Endothelial cell of umbilical vein (primary cell): ENCODE data around the gene SLC35B2. TPM values are rescaled to one million over a fixed set of nuclear protein-coding genes. Genes with fewer than 3 reads are reported as not detected.

ENCODE experiments used
- BruUV-seq: library from RNA; stranded (reverse); fragments of 400-500 nt; replicated peaks from 2 replicates; lab custom pipeline; 2021; lab: Mats Ljungman, UMichigan
- CTCF ChIA-PET: fragments of 300-600, 350-600 bp; sonication (Branson Sonifier 250); formaldehyde crosslinking; loops from one replicate; lab custom pipeline; 2021; ENCODE audit warnings: antibody characterized with exemption, inconsistent platforms; lab: Charles Lee
- POLR2A ChIA-PET: fragments of 300-600, 350-600 bp; sonication (Branson Sonifier 250); formaldehyde crosslinking; loops from one replicate; lab custom pipeline; 2021; ENCODE audit warnings: antibody characterized with exemption, inconsistent platforms; lab: Charles Lee
- DNase-seq: peaks from one replicate; pipeline ENCODE4 v3.0.0-alpha.2; 2011; ENCODE audit warnings: low read depth, low spot score
- FAIRE-seq: peaks from 2 replicates; lab custom pipeline; 2011; peaks lifted over from hg19 to GRCh38; lab: Jason Lieb, UNC
- H2AFZ ChIP-seq: 2 replicates; pipeline ENCODE4 v1.6.0; 2012; ENCODE audit warnings: low read depth, low read length, control low read depth, inconsistent platforms
- H3K27ac ChIP-seq: 2 replicates; pipeline ENCODE4 v1.5.1; 2011; ENCODE audit warnings: low read depth, mild to moderate bottlenecking, control low read depth, low read length, moderate library complexity; ENCODE audit not compliant: insufficient read depth
- H3K27me3 ChIP-seq, 2 experiments: 2 replicates each; pipeline versions ENCODE4 v1.6.0 to v1.6.1; 2011; ENCODE audit warnings: low read length in 2 of 2, mixed read lengths in 1 of 2; ENCODE audit not compliant: control insufficient read depth in 2 of 2, insufficient read depth in 2 of 2
- H3K36me3 ChIP-seq, 2 experiments: 2 replicates in 1 of 2; 3 replicates in 1 of 2; pipeline ENCODE4 v1.5.1; 2011; ENCODE audit warnings: low read length in 2 of 2, mild to moderate bottlenecking in 1 of 2, moderate library complexity in 1 of 2; ENCODE audit not compliant: control insufficient read depth in 2 of 2, insufficient read depth in 2 of 2; ENCODE audit errors: extremely low read depth in 1 of 2
- H3K4me1 ChIP-seq: 3 replicates; pipeline ENCODE4 v1.5.1; 2011; ENCODE audit warnings: mild to moderate bottlenecking, low read length; ENCODE audit not compliant: control insufficient read depth, insufficient read depth; ENCODE audit errors: extremely low read depth
- H3K4me2 ChIP-seq: 2 replicates; pipeline ENCODE4 v1.6.1; 2011; ENCODE audit warnings: low read length, control low read depth, mixed read lengths; ENCODE audit not compliant: insufficient read depth
- H3K4me3 ChIP-seq, 3 experiments: fragments of 200-600 bp in 1 of 3; sonication (generic), shearing (Covaris generic) in 1 of 3; replicated peaks in 1 of 3; 2 replicates each; pipeline ENCODE4 v1.5.1; 2011 to 2016; ENCODE audit warnings: control low read depth in 3 of 3, low read length in 3 of 3, mild to moderate bottlenecking in 2 of 3, inconsistent platforms in 1 of 3, low read depth in 1 of 3, moderate library complexity in 1 of 3; ENCODE audit not compliant: insufficient read depth in 1 of 3
- H3K79me2 ChIP-seq: 2 replicates; pipeline ENCODE4 v1.6.0; 2012; ENCODE audit warnings: low read length, inconsistent platforms; ENCODE audit not compliant: control insufficient read depth, insufficient read depth
- H3K9ac ChIP-seq: replicated peaks from 2 replicates; pipeline ENCODE3; 2011; ENCODE audit warnings: low read length, control low read depth; ENCODE audit not compliant: insufficient read depth; ENCODE audit errors: extremely low read depth
- H3K9me1 ChIP-seq: replicated peaks from 3 replicates; pipeline ENCODE4 v1.6.0; 2011; ENCODE audit warnings: mild to moderate bottlenecking, low read length; ENCODE audit not compliant: control insufficient read depth, insufficient read depth; ENCODE audit errors: extremely low read depth
- H3K9me3 ChIP-seq: replicated peaks from 2 replicates; pipeline ENCODE4 v1.5.1; 2012; ENCODE audit warnings: low read length, inconsistent platforms; ENCODE audit not compliant: control insufficient read depth, insufficient read depth
- H4K20me1 ChIP-seq: replicated peaks from 2 replicates; pipeline ENCODE3; 2011; ENCODE audit warnings: mild to moderate bottlenecking, low read length; ENCODE audit not compliant: control insufficient read depth, insufficient read depth; ENCODE audit errors: extremely low read depth
- EZH2 ChIP-seq: IDR thresholded peaks from 2 replicates; pipeline ENCODE4 v1.6.1; 2012; ENCODE audit warnings: borderline replicate concordance, low read depth, mild to moderate bottlenecking, moderate library complexity, low read length, inconsistent platforms; ENCODE audit not compliant: severe bottlenecking
- FOS ChIP-seq: IDR thresholded peaks from 2 replicates; pipeline ENCODE4 v1.6.1; 2011; ENCODE audit warnings: mild to moderate bottlenecking, low read length, moderate library complexity, borderline replicate concordance; ENCODE audit not compliant: insufficient read depth
- GATA2 ChIP-seq: IDR thresholded peaks from 2 replicates; pipeline ENCODE4 v1.7.0; 2011; ENCODE audit warnings: low read depth, mild to moderate bottlenecking, moderate library complexity, mixed read lengths, low read length; ENCODE audit not compliant: insufficient read length, insufficient read depth
- MAX ChIP-seq: IDR thresholded peaks from 2 replicates; pipeline ENCODE4 v1.6.1; 2011; ENCODE audit not compliant: insufficient read depth, insufficient read length
- dilution Hi-C: fragments of 300-500 bp; cut with MboI; formaldehyde crosslinking; loops from one replicate; pipeline ENCODE4 v1.15.0; 2019; ENCODE audit warnings: low sequenced_read_pairs; ENCODE audit not compliant: extremely low pct_ligation_motif_present
- intact Hi-C: fragments of 100-400 bp; cut with micrococcal nuclease; formaldehyde crosslinking; loops from one replicate; pipeline ENCODE4 v1.10.0; 2022
- polyA plus RNA-seq, 4 experiments: library from polyadenylated mRNA; depleted of rRNA in 3 of 4; stranded (reverse) in 3 of 4; unstranded in 1 of 4; fragments of >200 nt; gene quantifications; 2 replicates each; pipeline versions ENCODE4 v1.2.1 to v1.2.3, GENCODE V29; 2011 to 2012; ENCODE audit warnings: missing spikeins in 1 of 4
- total RNA-seq: library from RNA; stranded (reverse); gene quantifications from 2 replicates; pipeline ENCODE4 v1.2.3, GENCODE V29; 2021
- TF ChIP-seq, protein P1 (sequence below), 2 donors: IDR thresholded peaks; 1 replicate in 1 of 2; 2 replicates in 1 of 2; pipeline ENCODE4 v1.5.1; 2011; ENCODE audit warnings: low read length in 2 of 2, mild to moderate bottlenecking in 2 of 2, moderate library complexity in 2 of 2, control low read depth in 1 of 2, inconsistent platforms in 1 of 2, low read depth in 1 of 2; ENCODE audit not compliant: insufficient read depth in 1 of 2; ENCODE audit errors: extremely low read depth in 1 of 2

SLC35B2 gene
- total and polyA plus RNA-seq, 2 donors (not counting 3 experiments of a cell fraction or from before 2014, with no cell fraction given): 53.4 to 112 TPM

GRCh38 chr6:44270526-44271405 is 13.4 kb upstream of the SLC35B2 start:
- H3K27ac ChIP-seq: no peak overlapping the region
- H3K4me2 ChIP-seq: peak overlapping the region; percentile 10
- H2AFZ ChIP-seq: no peak overlapping the region
- ChIA-PET POLR2A (interaction anchor here (0.6 kb wide), 1 partner anchor 35 kb away, joined by 3 read pairs; no protein-coding TSS in a partner anchor), CTCF (interaction anchor here (0.6 to 6.2 kb wide), 8 partner anchors 15 to 146 kb away, joined by 3 to 154 read pairs (median 4); partner anchors contain the start of gene AARS2)
- H3K9ac ChIP-seq: no peak overlapping the region
- H3K27me3 ChIP-seq: peaks cover 28 to 50% of the 10 kb centered on the region in 2 experiments
- peaks cover 9% of the 10 kb centered on the region for H3K4me1 ChIP-seq
- H3K79me2 ChIP-seq: no peaks in the 10 kb centered on the region
- H3K4me3 ChIP-seq: peak overlapping the region in 1 of 3 experiments; percentile 31
- TF ChIP-seq EZH2 (peak; percentile 75), MAX (no peak), GATA2 (no peak), FOS (no peak)
- TF ChIP-seq, protein P1, sequence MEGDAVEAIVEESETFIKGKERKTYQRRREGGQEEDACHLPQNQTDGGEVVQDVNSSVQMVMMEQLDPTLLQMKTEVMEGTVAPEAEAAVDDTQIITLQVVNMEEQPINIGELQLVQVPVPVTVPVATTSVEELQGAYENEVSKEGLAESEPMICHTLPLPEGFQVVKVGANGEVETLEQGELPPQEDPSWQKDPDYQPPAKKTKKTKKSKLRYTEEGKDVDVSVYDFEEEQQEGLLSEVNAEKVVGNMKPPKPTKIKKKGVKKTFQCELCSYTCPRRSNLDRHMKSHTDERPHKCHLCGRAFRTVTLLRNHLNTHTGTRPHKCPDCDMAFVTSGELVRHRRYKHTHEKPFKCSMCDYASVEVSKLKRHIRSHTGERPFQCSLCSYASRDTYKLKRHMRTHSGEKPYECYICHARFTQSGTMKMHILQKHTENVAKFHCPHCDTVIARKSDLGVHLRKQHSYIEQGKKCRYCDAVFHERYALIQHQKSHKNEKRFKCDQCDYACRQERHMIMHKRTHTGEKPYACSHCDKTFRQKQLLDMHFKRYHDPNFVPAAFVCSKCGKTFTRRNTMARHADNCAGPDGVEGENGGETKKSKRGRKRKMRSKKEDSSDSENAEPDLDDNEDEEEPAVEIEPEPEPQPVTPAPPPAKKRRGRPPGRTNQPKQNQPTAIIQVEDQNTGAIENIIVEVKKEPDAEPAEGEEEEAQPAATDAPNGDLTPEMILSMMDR (IDR thresholded peaks at IDR 0.05; ENCODE audit: extremely low read depth in 1 of 2, insufficient read depth in 1 of 2, low read depth in 1 of 2, low read length in 2 of 2): no peak
- dilution Hi-C loops (no loop called here), intact Hi-C loops (no loop called here)
- FAIRE-seq (no peak), DNase-seq (no peak)
- no peaks in the 10 kb centered on the region for H3K36me3 ChIP-seq
- no peaks in the 10 kb centered on the region for H3K9me1 ChIP-seq
- H4K20me1 ChIP-seq: no peaks in the 10 kb centered on the region
- BruUV-seq: no TSS peak
- H3K9me3 ChIP-seq: no peaks in the 10 kb centered on the region
